ENCODE results near the gene WDR4. TPM values are rescaled to one million over a fixed set of nuclear protein-coding genes. Genes with fewer than 3 reads are reported as not detected.

Gene WDR4
- total and polyA plus RNA-seq, 2 of the 4 experiments (the other 2 are of a cell fraction), result 11.3 to 20.8 TPM

GRCh38 chr21:42865776-42866160 is 13.6 kb downstream of the WDR4 start:
- dilution Hi-C loops (cut with HindIII; ENCODE audit: low sequenced_read_pairs, unreplicated experiment) (no loop called here), intact Hi-C loops (cut with micrococcal nuclease) (no loop called here), in situ Hi-C loops (cut with MboI; ENCODE audit: low sequenced_read_pairs) (loop anchor here (25.0 kb wide), 1 partner anchor 103 kb away; no protein-coding TSS in a partner anchor)
- no peak overlapping the region for H3K27ac ChIP-seq (ENCODE audit: insufficient read depth, low read length)
- ATAC-seq (ENCODE audit: low read depth), result no peak
- H4K5ac ChIP-seq (ENCODE audit: low read depth, low read length), result no peak overlapping the region
- H3K4me3 ChIP-seq (ENCODE audit: insufficient read depth, low read depth, low read length), result no peak overlapping the region
- no peak overlapping the region for H2BK5ac ChIP-seq (ENCODE audit: low read depth, low read length, poor library complexity, severe bottlenecking)
- CTCF ChIA-PET, result no interaction called here
- no peaks in the 10 kb centered on the region; the same call in 1 of the 2 replicates for H3K9me1 ChIP-seq (ENCODE audit: insufficient read depth, low read length)
- no peak overlapping the region for H3K14ac ChIP-seq (replicated peaks; ENCODE audit: low read depth, low read length)
- BruUV-seq (replicated peaks), result no TSS peak
- H3K18ac ChIP-seq (ENCODE audit: low read depth, low read length), result no peak overlapping the region
- H4K8ac ChIP-seq (ENCODE audit: low read depth in 2 of 2, low read length in 2 of 2), result no peak overlapping the region
- H3K27me3 ChIP-seq (ENCODE audit: control insufficient read depth, insufficient read depth, low read length), result no peaks in the 10 kb centered on the region
- H3K4ac ChIP-seq (ENCODE audit: low read depth, low read length), result no peak overlapping the region
- no peak overlapping the region for H3K56ac ChIP-seq (ENCODE audit: extremely low read depth, insufficient read depth, low read length)
- no peak overlapping the region for H4K91ac ChIP-seq (ENCODE audit: insufficient read depth, low read depth, low read length)
- H3K36me3 ChIP-seq (ENCODE audit: control insufficient read depth, insufficient read depth, low read length), result peaks cover 45% of the 10 kb centered on the region
- H4K20me1 ChIP-seq (ENCODE audit: insufficient read depth, low read length), result peaks cover 45% of the 10 kb centered on the region
- H3K23ac ChIP-seq (ENCODE audit: low read depth, low read length), result no peak overlapping the region
- peaks cover 31 to 52% of the 10 kb centered on the region in 2 experiments for H3K79me1 ChIP-seq (ENCODE audit: low read depth in 1 of 2, low read length in 2 of 2)
- TF ChIP-seq RFX5 (IDR thresholded peaks at IDR 0.05; ENCODE audit: low read depth, low read length) (no peak), RAD21 (IDR thresholded peaks at IDR 0.05; ENCODE audit: low read length) (no peak), RCOR1 (IDR thresholded peaks at IDR 0.05; ENCODE audit: insufficient replicate concordance, low read length) (no peak), CEBPB (IDR thresholded peaks at IDR 0.05; ENCODE audit: low read depth, low read length) (no peak), NFE2L2 (IDR thresholded peaks at IDR 0.05; ENCODE audit: low read depth, low read length) (no peak), USF2 (IDR thresholded peaks at IDR 0.05; ENCODE audit: low read depth, low read length) (no peak), POLR2A (IDR thresholded peaks at IDR 0.05; ENCODE audit: low read depth, low read length) (no peak), FOS (IDR thresholded peaks at IDR 0.05; ENCODE audit: low read depth, low read length) (no peak), SMC3 (IDR thresholded peaks at IDR 0.05; ENCODE audit: low read depth, low read length) (no peak), CHD1 (IDR thresholded peaks at IDR 0.05; ENCODE audit: low read depth, low read length) (no peak), ELK1 (IDR thresholded peaks at IDR 0.05; ENCODE audit: borderline replicate concordance, low read depth, low read length) (no peak), BHLHE40 (IDR thresholded peaks at IDR 0.05; ENCODE audit: low read depth, low read length) (no peak), MAZ (IDR thresholded peaks at IDR 0.05; ENCODE audit: borderline replicate concordance, low read depth, low read length) (no peak), MAFK (IDR thresholded peaks at IDR 0.05; ENCODE audit: low read depth, low read length) (no peak), CTCF (conservative IDR thresholded peaks at IDR 0.05; ENCODE audit: low read depth, low read length) (no peak), MXI1 (IDR thresholded peaks at IDR 0.05; ENCODE audit: borderline replicate concordance, low read depth, low read length) (no peak)
- no peaks in the 10 kb centered on the region for H3K9me3 ChIP-seq (ENCODE audit: control insufficient read depth, insufficient read depth, low read length)
- H3K9ac ChIP-seq (ENCODE audit: low read depth, low read length), result no peak overlapping the region
- no peak overlapping the region for H2BK15ac ChIP-seq (ENCODE audit: low read depth, low read length)
- no peak overlapping the region for H2BK20ac ChIP-seq (ENCODE audit: low read depth, low read length)
- POLR2A ChIA-PET (ENCODE audit: unreplicated experiment), result no interaction called here
- H2AK9ac ChIP-seq (replicated peaks; ENCODE audit: low read depth, low read length, poor library complexity), result no peak overlapping the region
- H2AK5ac ChIP-seq (ENCODE audit: low read depth, low read length), result no peak overlapping the region
- DNase-seq, result no peak
- H3K4me1 ChIP-seq (ENCODE audit: control insufficient read depth, insufficient read depth, low read length), result no peaks in the 10 kb centered on the region
- no peak overlapping the region for H3K4me2 ChIP-seq (ENCODE audit: low read depth, low read length)
- H2BK120ac ChIP-seq (ENCODE audit: low read depth, low read length), result no peak overlapping the region
- no peak overlapping the region for H2AFZ ChIP-seq (replicated peaks; ENCODE audit: low read length, poor library complexity)
- 100% methylated on average over 2 of the region's 8 CpGs; no CpG with 5 or more reads in 1 of the 2 experiments for WGBS, 2 experiments (ENCODE audit: extremely low coverage in 2 of 2, insufficient read length in 1 of 2)
